ENCODE measurements around the gene BET1.

GRCh38 chr7:93955304-93955703 is 48.9 kb downstream of the BET1 start:
- TF ChIP-seq, protein P1, sequence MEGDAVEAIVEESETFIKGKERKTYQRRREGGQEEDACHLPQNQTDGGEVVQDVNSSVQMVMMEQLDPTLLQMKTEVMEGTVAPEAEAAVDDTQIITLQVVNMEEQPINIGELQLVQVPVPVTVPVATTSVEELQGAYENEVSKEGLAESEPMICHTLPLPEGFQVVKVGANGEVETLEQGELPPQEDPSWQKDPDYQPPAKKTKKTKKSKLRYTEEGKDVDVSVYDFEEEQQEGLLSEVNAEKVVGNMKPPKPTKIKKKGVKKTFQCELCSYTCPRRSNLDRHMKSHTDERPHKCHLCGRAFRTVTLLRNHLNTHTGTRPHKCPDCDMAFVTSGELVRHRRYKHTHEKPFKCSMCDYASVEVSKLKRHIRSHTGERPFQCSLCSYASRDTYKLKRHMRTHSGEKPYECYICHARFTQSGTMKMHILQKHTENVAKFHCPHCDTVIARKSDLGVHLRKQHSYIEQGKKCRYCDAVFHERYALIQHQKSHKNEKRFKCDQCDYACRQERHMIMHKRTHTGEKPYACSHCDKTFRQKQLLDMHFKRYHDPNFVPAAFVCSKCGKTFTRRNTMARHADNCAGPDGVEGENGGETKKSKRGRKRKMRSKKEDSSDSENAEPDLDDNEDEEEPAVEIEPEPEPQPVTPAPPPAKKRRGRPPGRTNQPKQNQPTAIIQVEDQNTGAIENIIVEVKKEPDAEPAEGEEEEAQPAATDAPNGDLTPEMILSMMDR (IDR thresholded peaks at IDR 0.05) = no peak
- no peak for TF ChIP-seq POLR2A (IDR thresholded peaks at IDR 0.05)
- TF ChIP-seq POLR2AphosphoS5 (IDR thresholded peaks at IDR 0.05) = no peak

All from suprapubic skin (tissue), 4 donors.